Endothelial cell of umbilical vein (primary cell): ENCODE results near the gene ACER3.

Experiments used
- EZH2 ChIP-seq: IDR thresholded peaks from 2 replicates; pipeline ENCODE4 v1.6.1; 2012; ENCODE audit warnings: borderline replicate concordance, low read depth, mild to moderate bottlenecking, moderate library complexity, low read length, inconsistent platforms; ENCODE audit not compliant: severe bottlenecking
- FOS ChIP-seq: IDR thresholded peaks from 2 replicates; pipeline ENCODE4 v1.6.1; 2011; ENCODE audit warnings: mild to moderate bottlenecking, low read length, moderate library complexity, borderline replicate concordance; ENCODE audit not compliant: insufficient read depth
- GATA2 ChIP-seq: IDR thresholded peaks from 2 replicates; pipeline ENCODE4 v1.7.0; 2011; ENCODE audit warnings: low read depth, mild to moderate bottlenecking, moderate library complexity, mixed read lengths, low read length; ENCODE audit not compliant: insufficient read length, insufficient read depth
- JUN ChIP-seq: IDR thresholded peaks from 2 replicates; pipeline ENCODE4 v1.6.1; 2011; ENCODE audit warnings: borderline replicate concordance, low read depth; ENCODE audit not compliant: insufficient read length, insufficient read depth
- POLR2A ChIP-seq: IDR thresholded peaks from 2 replicates; pipeline ENCODE4 v1.6.1; 2012; ENCODE audit warnings: low read depth, mild to moderate bottlenecking, control low read depth, low read length
- POLR2AphosphoS5 ChIP-seq: IDR thresholded peaks from 2 replicates; pipeline ENCODE4 v1.6.1; 2012; ENCODE audit warnings: low read depth, mild to moderate bottlenecking, control low read depth, low read length, moderate library complexity; ENCODE audit not compliant: insufficient read depth
- TF ChIP-seq, protein P1 (sequence below), 2 donors: IDR thresholded peaks; 1 replicate in 1 of 2; 2 replicates in 1 of 2; pipeline ENCODE4 v1.5.1; 2011; ENCODE audit warnings: low read length in 2 of 2, mild to moderate bottlenecking in 2 of 2, moderate library complexity in 2 of 2, control low read depth in 1 of 2, inconsistent platforms in 1 of 2, low read depth in 1 of 2; ENCODE audit not compliant: insufficient read depth in 1 of 2; ENCODE audit errors: extremely low read depth in 1 of 2
- TF ChIP-seq, protein P2 (sequence below): IDR thresholded peaks from 2 replicates; pipeline ENCODE4 v1.6.1; 2011; ENCODE audit not compliant: insufficient read depth, insufficient read length

DNA sequence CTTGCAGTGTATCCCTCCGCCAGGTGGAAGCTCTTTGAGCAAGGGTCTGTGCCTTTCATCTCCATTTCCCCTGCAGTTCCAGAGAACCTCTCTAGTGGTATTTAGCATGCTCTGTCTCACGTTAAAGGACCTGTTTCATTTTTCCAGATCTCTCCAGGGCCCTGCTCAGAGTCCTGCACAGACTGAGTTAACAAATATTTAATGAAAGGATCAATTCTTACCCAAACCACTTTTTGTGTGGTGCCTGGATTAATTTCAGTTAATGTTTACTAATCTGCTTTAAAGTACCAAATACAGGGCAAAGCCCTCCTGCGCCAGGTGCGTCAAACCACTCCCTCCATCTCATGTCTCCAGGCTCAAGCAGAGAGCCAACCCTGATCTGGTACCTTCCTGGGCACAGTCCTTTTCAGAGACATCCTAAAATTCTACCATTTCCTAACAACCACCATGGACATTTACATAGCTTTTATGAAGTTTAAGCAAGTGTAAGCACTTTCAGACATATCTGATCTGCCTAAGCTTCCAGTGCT, 18.7 kb upstream of the ACER3 start:
- TF ChIP-seq, protein P1, sequence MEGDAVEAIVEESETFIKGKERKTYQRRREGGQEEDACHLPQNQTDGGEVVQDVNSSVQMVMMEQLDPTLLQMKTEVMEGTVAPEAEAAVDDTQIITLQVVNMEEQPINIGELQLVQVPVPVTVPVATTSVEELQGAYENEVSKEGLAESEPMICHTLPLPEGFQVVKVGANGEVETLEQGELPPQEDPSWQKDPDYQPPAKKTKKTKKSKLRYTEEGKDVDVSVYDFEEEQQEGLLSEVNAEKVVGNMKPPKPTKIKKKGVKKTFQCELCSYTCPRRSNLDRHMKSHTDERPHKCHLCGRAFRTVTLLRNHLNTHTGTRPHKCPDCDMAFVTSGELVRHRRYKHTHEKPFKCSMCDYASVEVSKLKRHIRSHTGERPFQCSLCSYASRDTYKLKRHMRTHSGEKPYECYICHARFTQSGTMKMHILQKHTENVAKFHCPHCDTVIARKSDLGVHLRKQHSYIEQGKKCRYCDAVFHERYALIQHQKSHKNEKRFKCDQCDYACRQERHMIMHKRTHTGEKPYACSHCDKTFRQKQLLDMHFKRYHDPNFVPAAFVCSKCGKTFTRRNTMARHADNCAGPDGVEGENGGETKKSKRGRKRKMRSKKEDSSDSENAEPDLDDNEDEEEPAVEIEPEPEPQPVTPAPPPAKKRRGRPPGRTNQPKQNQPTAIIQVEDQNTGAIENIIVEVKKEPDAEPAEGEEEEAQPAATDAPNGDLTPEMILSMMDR (IDR thresholded peaks at IDR 0.05; ENCODE audit: extremely low read depth in 1 of 2, insufficient read depth in 1 of 2, low read depth in 1 of 2, low read length in 2 of 2) = no peak
- TF ChIP-seq FOS = no peak
- no peak for TF ChIP-seq EZH2
- TF ChIP-seq POLR2A = no peak
- TF ChIP-seq, protein P2, sequence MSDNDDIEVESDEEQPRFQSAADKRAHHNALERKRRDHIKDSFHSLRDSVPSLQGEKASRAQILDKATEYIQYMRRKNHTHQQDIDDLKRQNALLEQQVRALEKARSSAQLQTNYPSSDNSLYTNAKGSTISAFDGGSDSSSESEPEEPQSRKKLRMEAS = no peak
- TF ChIP-seq POLR2AphosphoS5 = no peak
- no peak for TF ChIP-seq JUN
- TF ChIP-seq GATA2 = no peak
